ENCODE data around the gene TMEFF1.

DNA sequence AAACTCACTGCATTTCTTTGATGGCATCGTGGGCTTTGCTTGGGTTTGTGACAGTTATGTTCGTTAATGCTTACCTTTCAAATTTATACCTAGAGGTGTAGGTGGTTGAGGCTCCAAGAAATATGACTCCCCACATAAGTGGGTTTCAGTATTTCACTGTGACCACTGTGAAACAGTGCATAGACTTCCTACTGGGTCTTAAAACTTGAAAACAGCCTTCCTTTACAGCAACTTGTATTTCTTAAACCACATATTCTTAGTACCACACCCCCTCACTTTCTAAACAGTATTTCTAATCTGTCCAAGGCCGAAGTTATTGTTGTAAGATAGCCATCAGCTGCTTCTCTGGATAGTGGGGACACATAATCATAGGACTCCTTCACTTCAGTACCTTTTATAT lies 48.3 kb downstream of the TMEFF1 start:
- TF ChIP-seq, protein P1, sequence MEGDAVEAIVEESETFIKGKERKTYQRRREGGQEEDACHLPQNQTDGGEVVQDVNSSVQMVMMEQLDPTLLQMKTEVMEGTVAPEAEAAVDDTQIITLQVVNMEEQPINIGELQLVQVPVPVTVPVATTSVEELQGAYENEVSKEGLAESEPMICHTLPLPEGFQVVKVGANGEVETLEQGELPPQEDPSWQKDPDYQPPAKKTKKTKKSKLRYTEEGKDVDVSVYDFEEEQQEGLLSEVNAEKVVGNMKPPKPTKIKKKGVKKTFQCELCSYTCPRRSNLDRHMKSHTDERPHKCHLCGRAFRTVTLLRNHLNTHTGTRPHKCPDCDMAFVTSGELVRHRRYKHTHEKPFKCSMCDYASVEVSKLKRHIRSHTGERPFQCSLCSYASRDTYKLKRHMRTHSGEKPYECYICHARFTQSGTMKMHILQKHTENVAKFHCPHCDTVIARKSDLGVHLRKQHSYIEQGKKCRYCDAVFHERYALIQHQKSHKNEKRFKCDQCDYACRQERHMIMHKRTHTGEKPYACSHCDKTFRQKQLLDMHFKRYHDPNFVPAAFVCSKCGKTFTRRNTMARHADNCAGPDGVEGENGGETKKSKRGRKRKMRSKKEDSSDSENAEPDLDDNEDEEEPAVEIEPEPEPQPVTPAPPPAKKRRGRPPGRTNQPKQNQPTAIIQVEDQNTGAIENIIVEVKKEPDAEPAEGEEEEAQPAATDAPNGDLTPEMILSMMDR (conservative IDR thresholded peaks at IDR 0.05 in 1 of 2, IDR thresholded peaks at IDR 0.05 in 1 of 2; ENCODE audit: low read depth in 1 of 2, low read length in 2 of 2), result no peak
- TF ChIP-seq EZH2 (IDR thresholded peaks at IDR 0.05; ENCODE audit: low read length, missing control alignments), result no peak
